AG04449 (cell line): ENCODE results near the gene TRAK1.

Experiments used
- CTCF ChIA-PET: fragments of 350-600 bp; formaldehyde crosslinking; extraction: SDS; loops from one replicate; lab custom pipeline; 2021; ENCODE audit warnings: antibody characterized with exemption; lab: Yijun Ruan, JAX
- POLR2A ChIA-PET: fragments of 400-600, 350-600 bp; formaldehyde crosslinking; extraction: SDS; loops from one replicate; lab custom pipeline; 2020; ENCODE audit warnings: antibody characterized with exemption, inconsistent platforms; lab: Yijun Ruan, JAX
- DNase-seq: peaks from one replicate; pipeline ENCODE4 v3.0.0-alpha.2; 2010; ENCODE audit warnings: low read depth, low spot score
- H3K4me3 ChIP-seq: 2 replicates; pipeline ENCODE4 v1.5.1; 2011; ENCODE audit warnings: low read depth, mild to moderate bottlenecking, control low read depth, low read length
- TF ChIP-seq, protein P1 (sequence below): IDR thresholded peaks from one replicate; pipeline ENCODE4 v1.5.1; 2011; ENCODE audit warnings: mild to moderate bottlenecking, moderate library complexity, low read length, control low read depth, inconsistent platforms; ENCODE audit not compliant: insufficient read depth; ENCODE audit errors: missing control alignments

TRAK1 gene

DNA sequence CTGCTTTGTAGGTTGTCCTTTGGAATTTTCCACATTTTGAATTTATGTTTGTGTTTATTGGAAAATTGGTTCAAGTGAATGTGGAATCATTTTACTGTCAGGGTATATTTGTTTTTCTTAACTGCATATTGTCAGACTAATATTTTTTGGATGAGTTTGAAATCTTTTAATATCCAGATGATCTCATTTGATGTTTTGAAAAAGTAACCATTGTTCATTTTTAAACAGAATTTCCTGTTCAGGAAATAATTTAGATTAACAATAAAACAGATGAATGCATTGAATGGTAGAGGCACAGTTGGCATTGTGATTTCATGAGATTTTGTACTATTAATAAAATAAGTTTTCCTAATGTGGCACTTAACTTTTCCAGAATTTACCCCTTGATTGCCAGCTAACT lies 15.5 kb downstream of the TRAK1 start:
- H3K4me3 ChIP-seq: no peak overlapping the region
- TF ChIP-seq, protein P1, sequence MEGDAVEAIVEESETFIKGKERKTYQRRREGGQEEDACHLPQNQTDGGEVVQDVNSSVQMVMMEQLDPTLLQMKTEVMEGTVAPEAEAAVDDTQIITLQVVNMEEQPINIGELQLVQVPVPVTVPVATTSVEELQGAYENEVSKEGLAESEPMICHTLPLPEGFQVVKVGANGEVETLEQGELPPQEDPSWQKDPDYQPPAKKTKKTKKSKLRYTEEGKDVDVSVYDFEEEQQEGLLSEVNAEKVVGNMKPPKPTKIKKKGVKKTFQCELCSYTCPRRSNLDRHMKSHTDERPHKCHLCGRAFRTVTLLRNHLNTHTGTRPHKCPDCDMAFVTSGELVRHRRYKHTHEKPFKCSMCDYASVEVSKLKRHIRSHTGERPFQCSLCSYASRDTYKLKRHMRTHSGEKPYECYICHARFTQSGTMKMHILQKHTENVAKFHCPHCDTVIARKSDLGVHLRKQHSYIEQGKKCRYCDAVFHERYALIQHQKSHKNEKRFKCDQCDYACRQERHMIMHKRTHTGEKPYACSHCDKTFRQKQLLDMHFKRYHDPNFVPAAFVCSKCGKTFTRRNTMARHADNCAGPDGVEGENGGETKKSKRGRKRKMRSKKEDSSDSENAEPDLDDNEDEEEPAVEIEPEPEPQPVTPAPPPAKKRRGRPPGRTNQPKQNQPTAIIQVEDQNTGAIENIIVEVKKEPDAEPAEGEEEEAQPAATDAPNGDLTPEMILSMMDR: no peak
- no peak for DNase-seq
- ChIA-PET POLR2A (no interaction called here), CTCF (no interaction called here)

DNA sequence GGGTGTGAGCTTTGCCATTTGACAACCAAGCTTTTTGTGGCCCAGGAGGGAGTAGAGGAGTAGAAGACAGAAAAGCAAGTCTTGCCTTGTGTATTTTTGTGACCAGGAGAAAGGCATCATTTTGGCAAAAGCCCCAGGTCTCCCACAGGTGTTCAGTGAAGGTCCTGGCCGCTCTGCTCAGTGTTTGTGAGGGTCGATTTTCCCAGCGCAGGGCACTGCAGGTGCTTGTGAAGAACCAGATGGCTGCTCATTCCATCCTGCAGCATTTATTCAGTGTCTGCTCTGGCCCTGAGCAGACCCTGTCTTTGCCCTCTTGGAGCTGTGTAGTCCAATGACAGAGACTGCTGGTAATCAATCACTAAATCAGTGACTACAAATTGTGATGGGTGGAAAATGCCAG lies 19.5 kb downstream of the TRAK1 start:
- no peak for DNase-seq
- H3K4me3 ChIP-seq: no peak overlapping the region
- ChIA-PET POLR2A (no interaction called here), CTCF (interaction anchor here (0.9 to 3.7 kb wide), 3 partner anchors 9 to 80 kb away, joined by 4 to 20 read pairs (median 7); no protein-coding TSS in a partner anchor)
- TF ChIP-seq, protein P1: no peak

DNA sequence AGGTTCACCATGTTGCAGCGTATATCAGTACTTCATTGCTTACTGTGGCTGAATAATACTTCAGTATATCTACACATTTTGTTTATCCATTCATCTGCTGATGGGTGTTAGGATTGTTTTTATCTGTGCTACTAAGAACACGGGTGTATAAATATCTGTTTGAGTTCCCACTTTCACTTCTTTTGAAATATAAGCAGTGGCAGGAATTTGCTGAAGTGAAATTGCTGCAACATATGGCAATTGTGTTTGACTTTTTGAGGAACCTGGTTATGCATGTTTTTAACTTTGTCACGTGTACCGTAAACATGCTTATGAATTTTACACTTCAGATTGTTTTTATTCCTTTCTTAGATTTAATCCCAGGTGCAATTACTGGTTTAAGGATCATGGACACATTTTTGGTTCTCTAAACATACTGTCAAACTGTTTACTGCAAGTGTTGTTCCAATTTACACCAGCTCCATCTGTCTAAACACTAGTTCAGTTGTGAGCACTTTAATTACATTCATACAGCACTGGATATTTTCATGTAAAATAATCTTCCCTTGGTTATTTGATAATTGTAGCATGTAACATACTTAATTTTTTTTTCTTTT lies 23.1 kb downstream of the TRAK1 start:
- ChIA-PET POLR2A (no interaction called here), CTCF (interaction anchor here (1.3 kb wide), 1 partner anchor 77 kb away, joined by 4 read pairs; no protein-coding TSS in a partner anchor)
- TF ChIP-seq, protein P1: no peak
- H3K4me3 ChIP-seq: no peak overlapping the region
- no peak for DNase-seq

DNA sequence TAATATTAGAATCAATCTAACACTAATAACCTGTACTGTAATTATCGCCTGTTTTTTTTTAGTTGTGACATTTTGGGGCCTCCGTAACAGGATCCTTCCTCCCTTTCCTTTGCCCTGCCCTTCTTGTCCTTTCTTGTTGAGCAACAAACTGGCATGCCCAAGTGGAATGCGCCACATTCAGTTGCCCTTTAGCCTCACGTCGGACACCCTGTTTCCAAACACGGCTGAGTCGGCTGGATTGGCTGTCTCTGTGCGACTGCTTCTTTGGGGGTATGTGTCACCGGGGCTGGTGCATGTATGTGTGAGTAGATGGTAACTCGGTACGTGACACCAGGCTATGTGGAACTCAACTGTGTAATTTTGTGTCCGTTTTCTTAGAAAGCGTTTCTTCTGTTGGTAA lies 24.1 kb downstream of the TRAK1 start:
- no peak overlapping the region for H3K4me3 ChIP-seq
- POLR2A ChIA-PET: no interaction called here
- DNase-seq: no peak
- CTCF ChIA-PET: interaction anchor here (1.3 to 3.4 kb wide), 2 partner anchors 75 to 76 kb away, joined by 4 to 32 read pairs; no protein-coding TSS in a partner anchor
- TF ChIP-seq, protein P1: no peak

DNA sequence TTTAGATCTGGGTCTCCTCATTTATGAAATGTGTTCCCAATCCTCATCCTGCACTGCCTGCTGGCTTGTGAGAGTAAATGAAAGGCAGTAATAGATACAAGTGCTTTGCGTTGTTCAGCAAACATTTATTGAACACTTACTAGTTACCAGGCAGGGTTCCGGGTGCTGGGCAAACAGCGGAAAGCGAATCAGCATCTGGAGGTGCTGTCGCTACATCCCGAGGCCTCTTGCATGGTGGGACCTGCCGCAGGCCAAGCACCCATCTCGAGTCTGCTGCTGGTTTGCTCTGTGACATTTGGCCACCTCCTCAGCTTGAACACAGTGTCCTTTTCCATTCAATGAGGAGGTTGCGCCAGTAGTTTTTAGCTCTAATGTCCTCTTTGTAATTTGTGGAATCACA lies 24.8 kb downstream of the TRAK1 start:
- ChIA-PET POLR2A (no interaction called here), CTCF (interaction anchor here (3.4 to 6.0 kb wide), 3 partner anchors 16 to 75 kb away, joined by 32 to 44 read pairs (median 38); no protein-coding TSS in a partner anchor)
- no peak for DNase-seq
- TF ChIP-seq, protein P1: no peak
- H3K4me3 ChIP-seq: no peak overlapping the region

DNA sequence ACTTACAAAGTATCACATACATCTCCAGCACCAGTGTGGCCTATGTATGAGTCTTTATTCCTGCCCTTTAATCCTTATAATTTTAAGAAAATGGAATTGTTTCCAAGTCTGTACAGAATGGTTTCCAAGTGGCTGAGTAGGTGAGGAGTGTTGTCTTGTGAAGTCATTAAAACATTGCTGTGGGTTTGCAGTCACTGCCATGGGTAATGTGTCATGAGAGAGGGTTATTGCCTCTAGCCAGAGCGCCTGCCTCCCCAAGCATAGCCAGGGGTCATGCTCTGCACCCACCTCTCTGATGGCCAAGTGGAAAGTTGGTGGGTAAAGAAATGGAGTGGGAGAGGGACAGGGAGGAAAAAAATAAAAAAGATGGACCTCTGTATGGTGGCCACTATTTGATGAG lies 25.3 kb downstream of the TRAK1 start:
- no peak for DNase-seq
- TF ChIP-seq, protein P1: no peak
- CTCF ChIA-PET: interaction anchor here (1.3 to 6.0 kb wide), 6 partner anchors 16 to 113 kb away, joined by 6 to 44 read pairs (median 22); no protein-coding TSS in a partner anchor

More for the DNA sequence above, 25.3 kb downstream of the TRAK1 start:
- H3K4me3 ChIP-seq: no peak overlapping the region
- POLR2A ChIA-PET: no interaction called here
